ENCODE data around the gene PRKG1. TPM values are rescaled to one million over a fixed set of nuclear protein-coding genes. Genes with fewer than 3 reads are reported as not detected.

The PRKG1 gene
- total and polyA plus RNA-seq, 7 experiments from 2014 or later = 0.19 TPM; not detected in 6

DNA sequence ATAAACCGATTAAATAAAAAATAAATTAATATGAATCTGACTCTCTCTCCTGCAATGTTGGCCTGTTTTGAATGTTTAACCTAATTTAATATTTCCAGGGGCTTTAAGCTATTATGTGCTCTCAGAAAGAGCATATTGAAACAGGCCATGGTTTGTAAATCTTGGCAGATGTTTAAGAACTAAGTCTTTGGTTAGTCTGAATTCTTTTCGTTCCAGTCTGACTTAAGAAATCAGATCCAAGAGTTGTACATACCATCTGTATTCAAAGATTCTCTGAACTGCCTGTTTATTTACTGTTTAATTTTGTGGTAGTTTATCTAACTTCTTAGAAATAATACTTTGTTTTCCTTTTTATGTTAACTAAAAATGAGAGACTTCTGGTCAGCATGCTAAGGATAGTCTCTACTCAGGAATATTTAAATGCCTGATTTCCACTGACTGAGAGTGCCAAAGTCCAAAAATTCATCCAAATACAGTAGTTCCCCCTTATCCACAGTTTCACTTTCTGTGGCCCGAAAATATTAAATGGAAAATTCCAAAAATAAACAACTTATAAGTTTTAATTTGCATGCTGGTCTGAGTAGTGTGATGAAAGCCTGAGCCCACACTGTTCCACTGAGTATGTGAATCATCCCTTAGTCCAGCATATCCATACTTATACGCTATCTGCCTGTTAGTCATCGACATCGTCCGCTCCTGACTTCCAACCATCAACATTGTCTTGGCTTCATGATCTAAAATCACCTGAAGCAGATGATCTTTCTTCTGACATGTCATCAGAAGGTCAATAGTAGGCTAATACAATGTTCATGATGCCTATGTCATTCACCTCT, 863.2 kb downstream of the PRKG1 start:
- Mint-ChIP-seq H3K27me3 (peaks cover 0 to 16% (median 8%) of the 10 kb centered on the region in 5 donors), H3K36me3 (no peaks in the 10 kb centered on the region), H3K9me3 (no peaks in the 10 kb centered on the region), H3K4me3 (no peak overlapping the region), H3K27ac (no peak overlapping the region), H3K4me1 (no peaks in the 10 kb centered on the region)
- H3K27ac ChIP-seq (ENCODE audit: low read depth, low read length) = no peak overlapping the region
- intact Hi-C loops (cut with micrococcal nuclease) = no loop called here
- ATAC-seq (no peak), DNase-seq (no peak)
- no peaks in the 10 kb centered on the region for H3K36me3 ChIP-seq (ENCODE audit: control insufficient read depth in 2 of 3, insufficient read depth in 3 of 3, low read length in 3 of 3)
- H3K9me3 ChIP-seq (ENCODE audit: control insufficient read depth in 2 of 3, low read length in 3 of 3) = no peaks in the 10 kb centered on the region
- H3K4me1 ChIP-seq (ENCODE audit: control insufficient read depth in 2 of 2, insufficient read depth in 2 of 2, low read length in 2 of 2) = no peaks in the 10 kb centered on the region
- H3K4me3 ChIP-seq (ENCODE audit: low read length) = no peak overlapping the region
- ChIA-PET POLR2A (no interaction called here), CTCF (no interaction called here)
- H3K27me3 ChIP-seq (ENCODE audit: control insufficient read depth in 2 of 2, insufficient read depth in 2 of 2, low read length in 2 of 2) = no peaks in the 10 kb centered on the region

DNA sequence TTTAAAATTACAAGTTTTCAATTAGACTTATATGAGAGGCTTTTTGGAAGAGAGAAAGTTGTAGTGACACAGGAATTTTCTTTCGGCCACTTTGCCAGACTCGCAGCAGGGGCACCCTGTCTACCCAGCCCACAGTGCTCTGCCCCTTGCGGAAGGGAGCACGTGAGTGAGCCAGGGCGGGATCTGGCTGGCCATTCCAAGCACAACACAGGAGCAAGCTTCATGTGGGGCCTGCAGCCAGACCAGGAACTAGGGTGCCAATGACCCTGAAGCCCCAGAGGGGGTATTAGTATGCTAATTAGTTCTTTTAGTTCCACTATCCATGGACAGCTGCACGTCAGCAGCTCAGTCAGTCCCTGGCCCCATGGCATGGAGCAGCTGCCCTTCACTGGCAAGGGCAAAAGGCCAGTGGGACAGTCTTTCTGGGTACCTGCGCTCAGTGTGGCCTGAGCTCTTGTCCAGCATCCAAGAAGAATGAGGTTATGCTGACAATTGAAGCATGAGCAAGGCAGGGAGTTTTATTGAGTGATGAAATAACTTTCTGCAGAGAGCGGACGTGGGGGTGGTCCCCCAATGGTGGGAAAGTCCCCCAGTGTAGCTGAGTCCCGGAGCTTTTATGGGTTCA, 876.2 kb downstream of the PRKG1 start:
- ATAC-seq = no peak
- no peak for DNase-seq
- H3K4me3 Mint-ChIP-seq = no peak overlapping the region
- CTCF ChIA-PET = no interaction called here
- intact Hi-C loops (cut with micrococcal nuclease) = loop anchor here in 1 of 2 donors (10.0 kb wide), 1 partner anchor 264 kb away; no protein-coding TSS in a partner anchor
- no peak overlapping the region for H3K27ac Mint-ChIP-seq
- no peaks in the 10 kb centered on the region for H3K4me1 Mint-ChIP-seq
- H3K27me3 Mint-ChIP-seq = peaks cover 0 to 10% (median 4%) of the 10 kb centered on the region in 5 donors
- Histone ChIP-seq H3K36me3 (ENCODE audit: control insufficient read depth in 2 of 3, insufficient read depth in 3 of 3, low read length in 3 of 3) (no peaks in the 10 kb centered on the region), H3K9me3 (ENCODE audit: control insufficient read depth in 2 of 3, low read length in 3 of 3) (no peaks in the 10 kb centered on the region), H3K27me3 (ENCODE audit: control insufficient read depth in 2 of 2, insufficient read depth in 2 of 2, low read length in 2 of 2) (no peaks in the 10 kb centered on the region), H3K4me1 (ENCODE audit: control insufficient read depth in 2 of 2, insufficient read depth in 2 of 2, low read length in 2 of 2) (no peaks in the 10 kb centered on the region), H3K4me3 (ENCODE audit: low read length) (no peak overlapping the region), H3K27ac (ENCODE audit: low read depth, low read length) (no peak overlapping the region)
- POLR2A ChIA-PET = no interaction called here
- no peaks in the 10 kb centered on the region for H3K36me3 Mint-ChIP-seq
- H3K9me3 Mint-ChIP-seq = peaks cover 0 to 4% (median 0%) of the 10 kb centered on the region in 11 donors

DNA sequence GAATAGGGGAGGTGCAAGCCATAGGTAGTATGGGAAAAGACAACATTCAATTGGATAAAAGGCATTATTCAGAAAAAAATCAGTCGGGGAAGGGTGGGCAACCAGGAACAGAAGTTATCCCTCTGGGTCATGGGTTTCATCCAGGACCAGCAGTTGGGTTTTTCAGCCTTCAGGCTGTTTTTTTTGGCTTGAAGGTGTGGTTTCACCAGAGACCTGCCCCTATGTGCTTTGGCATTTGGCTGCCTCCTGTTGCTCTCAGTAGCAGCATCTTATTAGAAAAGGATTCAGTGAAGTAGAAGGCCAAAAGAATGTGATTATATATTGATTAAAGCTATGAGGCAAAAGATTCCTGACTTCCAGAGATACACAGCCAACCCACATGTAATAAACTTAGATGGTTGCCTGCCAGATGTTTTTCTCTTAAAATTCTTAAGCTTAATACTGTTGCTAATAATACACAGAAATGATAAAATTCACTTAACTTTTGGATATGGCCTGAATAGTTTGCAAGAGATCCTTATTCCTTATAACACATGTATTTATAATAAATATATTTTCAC, 876.8 kb downstream of the PRKG1 start:
- Mint-ChIP-seq H3K9me3 (peaks cover 0 to 2% (median 0%) of the 10 kb centered on the region in 11 donors), H3K4me1 (no peaks in the 10 kb centered on the region), H3K4me3 (no peak overlapping the region), H3K36me3 (no peaks in the 10 kb centered on the region), H3K27me3 (peaks cover 0 to 10% (median 4%) of the 10 kb centered on the region in 5 donors), H3K27ac (no peak overlapping the region)
- no peaks in the 10 kb centered on the region for H3K36me3 ChIP-seq (ENCODE audit: control insufficient read depth in 2 of 3, insufficient read depth in 3 of 3, low read length in 3 of 3)
- no peak overlapping the region for H3K4me3 ChIP-seq (ENCODE audit: low read length)
- H3K27me3 ChIP-seq (ENCODE audit: control insufficient read depth in 2 of 2, insufficient read depth in 2 of 2, low read length in 2 of 2) = no peaks in the 10 kb centered on the region
- intact Hi-C loops (cut with micrococcal nuclease) = loop anchor here in 1 of 2 donors (10.0 kb wide), 1 partner anchor 264 kb away; no protein-coding TSS in a partner anchor
- ATAC-seq (no peak), DNase-seq (no peak)
- no peaks in the 10 kb centered on the region for H3K4me1 ChIP-seq (ENCODE audit: control insufficient read depth in 2 of 2, insufficient read depth in 2 of 2, low read length in 2 of 2)
- CTCF ChIA-PET = no interaction called here
- no peak overlapping the region for H3K27ac ChIP-seq (ENCODE audit: low read depth, low read length)
- POLR2A ChIA-PET = no interaction called here
- H3K9me3 ChIP-seq (ENCODE audit: control insufficient read depth in 2 of 3, low read length in 3 of 3) = no peaks in the 10 kb centered on the region

DNA sequence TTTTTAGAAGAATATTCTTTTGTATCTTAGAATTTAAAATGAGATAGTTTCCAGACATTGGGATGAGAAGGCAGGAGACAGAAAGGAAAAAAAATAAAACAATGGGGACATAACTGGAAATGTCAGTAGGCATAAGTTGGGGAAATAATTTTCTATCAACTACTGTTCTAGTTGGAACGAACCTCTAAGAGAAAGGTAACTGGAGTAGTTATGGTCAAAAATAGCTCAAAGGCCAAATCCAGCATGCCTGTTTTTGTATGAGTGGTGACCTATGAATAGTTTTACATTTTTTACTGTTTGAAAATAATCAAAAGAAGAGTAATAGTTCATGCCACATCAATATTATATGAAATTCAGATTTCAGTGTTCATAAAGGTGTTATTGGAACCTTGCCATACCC, 877.3 kb downstream of the PRKG1 start:
- H3K4me3 ChIP-seq (ENCODE audit: low read length) = no peak overlapping the region
- H3K4me1 ChIP-seq (ENCODE audit: control insufficient read depth in 2 of 2, insufficient read depth in 2 of 2, low read length in 2 of 2) = no peaks in the 10 kb centered on the region
- H3K36me3 Mint-ChIP-seq = no peaks in the 10 kb centered on the region
- H3K27ac Mint-ChIP-seq = no peak overlapping the region
- DNase-seq (no peak), ATAC-seq (no peak)
- CTCF ChIA-PET = no interaction called here
- H3K9me3 ChIP-seq (ENCODE audit: control insufficient read depth in 2 of 3, low read length in 3 of 3) = no peaks in the 10 kb centered on the region
- H3K27me3 ChIP-seq (ENCODE audit: control insufficient read depth in 2 of 2, insufficient read depth in 2 of 2, low read length in 2 of 2) = no peaks in the 10 kb centered on the region
- intact Hi-C loops (cut with micrococcal nuclease) = loop anchor here in 1 of 2 donors (10.0 kb wide), 1 partner anchor 263 kb away; no protein-coding TSS in a partner anchor
- H3K4me3 Mint-ChIP-seq = no peak overlapping the region
- peaks cover 0 to 10% (median 4%) of the 10 kb centered on the region in 5 donors for H3K27me3 Mint-ChIP-seq
- no peaks in the 10 kb centered on the region for H3K36me3 ChIP-seq (ENCODE audit: control insufficient read depth in 2 of 3, insufficient read depth in 3 of 3, low read length in 3 of 3)
- no peaks in the 10 kb centered on the region for H3K9me3 Mint-ChIP-seq
- H3K4me1 Mint-ChIP-seq = no peaks in the 10 kb centered on the region
- H3K27ac ChIP-seq (ENCODE audit: low read depth, low read length) = no peak overlapping the region
- POLR2A ChIA-PET = no interaction called here

DNA sequence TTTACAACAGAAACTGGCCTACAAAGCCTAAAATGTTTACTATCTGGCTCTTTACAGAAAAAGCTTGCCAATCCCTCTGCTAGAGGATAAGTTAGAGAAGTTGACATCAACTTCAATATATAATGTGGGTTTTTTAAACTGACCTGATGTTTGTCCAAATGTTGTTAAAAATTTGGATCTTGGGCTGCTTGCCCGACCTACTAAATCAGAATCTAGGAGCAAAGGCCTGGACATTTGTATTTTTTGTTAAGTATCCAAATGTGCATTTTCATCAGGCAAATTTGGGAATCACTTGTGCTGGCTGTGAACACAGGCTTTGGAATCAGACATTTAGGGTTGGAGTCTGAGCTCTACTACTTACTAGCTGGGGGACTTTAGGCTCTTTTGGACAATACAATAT, 877.8 kb downstream of the PRKG1 start:
- Mint-ChIP-seq H3K4me3 (no peak overlapping the region), H3K36me3 (no peaks in the 10 kb centered on the region), H3K27me3 (peaks cover 0 to 11% (median 6%) of the 10 kb centered on the region in 5 donors), H3K27ac (no peak overlapping the region), H3K4me1 (no peaks in the 10 kb centered on the region), H3K9me3 (no peaks in the 10 kb centered on the region)
- no peaks in the 10 kb centered on the region for H3K4me1 ChIP-seq (ENCODE audit: control insufficient read depth in 2 of 2, insufficient read depth in 2 of 2, low read length in 2 of 2)
- no peak overlapping the region for H3K27ac ChIP-seq (ENCODE audit: low read depth, low read length)
- H3K9me3 ChIP-seq (ENCODE audit: control insufficient read depth in 2 of 3, low read length in 3 of 3) = no peaks in the 10 kb centered on the region
- CTCF ChIA-PET = no interaction called here
- H3K4me3 ChIP-seq (ENCODE audit: low read length) = no peak overlapping the region
- POLR2A ChIA-PET = no interaction called here
- intact Hi-C loops (cut with micrococcal nuclease) = loop anchor here in 1 of 2 donors (10.0 kb wide), 1 partner anchor 263 kb away; no protein-coding TSS in a partner anchor
- H3K27me3 ChIP-seq (ENCODE audit: control insufficient read depth in 2 of 2, insufficient read depth in 2 of 2, low read length in 2 of 2) = no peaks in the 10 kb centered on the region
- ATAC-seq (no peak), DNase-seq (no peak)
- H3K36me3 ChIP-seq (ENCODE audit: control insufficient read depth in 2 of 3, insufficient read depth in 3 of 3, low read length in 3 of 3) = no peaks in the 10 kb centered on the region

DNA sequence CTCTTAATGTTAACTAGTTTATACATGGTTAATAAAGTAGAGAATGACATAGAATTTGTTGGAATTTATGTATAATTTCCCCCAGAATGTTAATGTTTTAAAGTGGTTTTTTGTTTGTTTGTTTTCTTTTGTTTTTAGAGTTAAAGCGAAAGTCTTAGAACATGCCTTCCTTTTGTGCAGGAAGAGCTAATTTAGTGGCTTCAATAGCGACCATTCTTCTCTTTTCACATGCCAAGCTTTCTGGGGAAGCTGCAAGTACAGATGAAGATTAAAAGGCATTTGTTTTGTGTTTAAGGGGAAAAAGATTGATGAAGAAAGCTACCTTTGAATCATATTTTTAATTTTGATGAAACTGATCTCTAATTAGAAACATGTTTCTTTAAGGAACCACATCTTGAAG, 881.4 kb downstream of the PRKG1 start:
- Mint-ChIP-seq H3K4me3 (no peak overlapping the region), H3K27me3 (peaks cover 0 to 18% (median 16%) of the 10 kb centered on the region in 5 donors), H3K36me3 (no peaks in the 10 kb centered on the region), H3K27ac (no peak overlapping the region), H3K9me3 (no peaks in the 10 kb centered on the region), H3K4me1 (no peaks in the 10 kb centered on the region)
- ChIA-PET CTCF (no interaction called here), POLR2A (interaction anchor here (0.6 kb wide), 1 partner anchor 427 kb away, joined by 4 read pairs; no protein-coding TSS in a partner anchor)
- H3K27ac ChIP-seq (ENCODE audit: low read depth, low read length) = no peak overlapping the region
- intact Hi-C loops (cut with micrococcal nuclease) = loop anchor here in 1 of 2 donors (10.0 kb wide), 1 partner anchor 259 kb away; no protein-coding TSS in a partner anchor
- H3K9me3 ChIP-seq (ENCODE audit: control insufficient read depth in 2 of 3, low read length in 3 of 3) = no peaks in the 10 kb centered on the region
- no peak overlapping the region for H3K4me3 ChIP-seq (ENCODE audit: low read length)
- no peaks in the 10 kb centered on the region for H3K27me3 ChIP-seq (ENCODE audit: control insufficient read depth in 2 of 2, insufficient read depth in 2 of 2, low read length in 2 of 2)
- DNase-seq (no peak), ATAC-seq (no peak)
- no peaks in the 10 kb centered on the region for H3K36me3 ChIP-seq (ENCODE audit: control insufficient read depth in 2 of 3, insufficient read depth in 3 of 3, low read length in 3 of 3)
- H3K4me1 ChIP-seq (ENCODE audit: control insufficient read depth in 2 of 2, insufficient read depth in 2 of 2, low read length in 2 of 2) = no peaks in the 10 kb centered on the region

All from naive thymus-derived CD4-positive, alpha-beta T cell (primary cell).